ENCODE results near the gene ERCC6L2. TPM values are rescaled to one million over a fixed set of nuclear protein-coding genes. Genes with fewer than 3 reads are reported as not detected.

Gene ERCC6L2
- total RNA-seq, 1 experiment from 2014 or later, result 39.2 TPM

- Histone ChIP-seq H3K9me2 (ENCODE audit: insufficient read depth) (no peaks in the 10 kb centered on the region), H3K9ac (ENCODE audit: low read length) (no peak overlapping the region), H3K9me3 (ENCODE audit: control insufficient read depth in 1 of 2, insufficient read depth in 1 of 2, low read depth in 1 of 2, low read length in 2 of 2) (no peaks in the 10 kb centered on the region), H3K36me3 (ENCODE audit: control insufficient read depth in 1 of 2, insufficient read depth in 2 of 2, low read length in 2 of 2) (no peaks in the 10 kb centered on the region), H3K27me3 (ENCODE audit: insufficient read depth, low read length) (no peaks in the 10 kb centered on the region), H3K27ac (ENCODE audit: low read depth, low read length) (no peak overlapping the region), H3K4me1 (ENCODE audit: control insufficient read depth in 1 of 2, insufficient read depth in 2 of 2, low read length in 2 of 2) (no peaks in the 10 kb centered on the region), H4K20me1 (ENCODE audit: insufficient read depth) (no peaks in the 10 kb centered on the region), H3K79me2 (ENCODE audit: insufficient read depth, low read length) (no peaks in the 10 kb centered on the region), H3K4me3 (replicated peaks in 1 of 2; ENCODE audit: low read depth in 1 of 2, low read length in 2 of 2) (no peak overlapping the region), H3K4me2 (ENCODE audit: low read length) (no peak overlapping the region), H2AFZ (ENCODE audit: low read depth, low read length, poor library complexity, severe bottlenecking) (no peak overlapping the region)
- no peak for TF ChIP-seq EZH2phosphoT487 (IDR thresholded peaks at IDR 0.05; ENCODE audit: borderline replicate concordance)
- TF ChIP-seq RAD21 (IDR thresholded peaks at IDR 0.05; ENCODE audit: low read depth), result no peak
- no peak for TF ChIP-seq REST (IDR thresholded peaks at IDR 0.05; ENCODE audit: low read depth)
- no peak for TF ChIP-seq ZNF274 (IDR thresholded peaks at IDR 0.05; ENCODE audit: low read depth, low read length)
- TF ChIP-seq JUND (IDR thresholded peaks at IDR 0.05), result no peak
- no peak for TF ChIP-seq POLR2AphosphoS5 (IDR thresholded peaks at IDR 0.05; ENCODE audit: low read depth, low read length)
- TF ChIP-seq EGR1 (IDR thresholded peaks at IDR 0.05; ENCODE audit: low read depth), result no peak
- TF ChIP-seq ZBTB33 (IDR thresholded peaks at IDR 0.05; ENCODE audit: extremely low read depth, insufficient replicate concordance, low read length), result no peak
- TF ChIP-seq CBX3 (IDR thresholded peaks at IDR 0.05; ENCODE audit: low read depth), result no peak
- TF ChIP-seq TCF7L2 (IDR thresholded peaks at IDR 0.05; ENCODE audit: borderline replicate concordance, extremely low read depth, insufficient read depth, insufficient read length), result no peak
- no peak for TF ChIP-seq CEBPB (IDR thresholded peaks at IDR 0.05; ENCODE audit: low read depth)
- no peak for TF ChIP-seq ELF1 (IDR thresholded peaks at IDR 0.05; ENCODE audit: borderline replicate concordance, low read depth)
- TF ChIP-seq CTCF (IDR thresholded peaks at IDR 0.05 in 2 of 3, conservative IDR thresholded peaks at IDR 0.05 in 1 of 3; ENCODE audit: borderline replicate concordance in 1 of 3, insufficient read depth in 1 of 3, low read depth in 2 of 3, low read length in 2 of 3), result no peak
- TF ChIP-seq YY1 (IDR thresholded peaks at IDR 0.05; ENCODE audit: extremely low read depth, insufficient replicate concordance, low read depth, low read length), result no peak
- no peak for TF ChIP-seq SP1 (IDR thresholded peaks at IDR 0.05; ENCODE audit: low read depth)
- TF ChIP-seq ATF3 (IDR thresholded peaks at IDR 0.05), result no peak
- ChIA-PET POLR2A (no interaction called here), CTCF (no interaction called here), RAD21 (ENCODE audit: low non-redundant PET in 1 of 2, low total read pairs in 2 of 2, uncharacterized antibody in 2 of 2, unreplicated experiment in 2 of 2) (no interaction called here)
- intact Hi-C loops (cut with micrococcal nuclease), result no loop called here
- DNase-seq (ENCODE audit: low read depth, low spot score) (no peak), ATAC-seq (no peak)
- no TSS peak for BruUV-seq (replicated peaks)
Measured at GRCh38 chr9:96015876-96016686, 140.6 kb downstream of the ERCC6L2 start.
